HepG2 (cell line): Measurements from ENCODE around the gene HOTAIR. TPM values are rescaled to one million over a fixed set of nuclear protein-coding genes. Genes with fewer than 3 reads are reported as not detected.

Experiments
- ATAC-seq: fragments of 200-7000 bp; cut with Tn5 transposase; 3 replicates; pipeline ENCODE4 v1.9.1; 2020; ENCODE audit warnings: mild to moderate bottlenecking, moderate library complexity
- BruUV-seq: library from RNA; stranded (reverse); fragments of 400-500 nt; replicated peaks from 2 replicates; lab custom pipeline; 2021; lab: Mats Ljungman, UMichigan
- CTCF ChIA-PET: fragments of 300-600 bp; formaldehyde crosslinking; extraction: SDS; loops from one replicate; lab custom pipeline; 2021; ENCODE audit warnings: low total read pairs, inconsistent platforms, low intra/inter-chr PET ratio; lab: Yijun Ruan, JAX
- POLR2A ChIA-PET: fragments of 350-600 bp; sonication (Branson Sonifier 250); formaldehyde crosslinking; loops from one replicate; lab custom pipeline; 2020; ENCODE audit warnings: antibody characterized with exemption, inconsistent platforms; lab: Yijun Ruan, JAX
- DNase-seq: peaks from one replicate; pipeline ENCODE4 v3.0.0-alpha.2; 2015; ENCODE audit warnings: low spot score
- FAIRE-seq: peaks from 3 replicates; lab custom pipeline; 2011; peaks lifted over from hg19 to GRCh38; lab: Jason Lieb, UNC
- H2AFZ ChIP-seq: one replicate; pipeline ENCODE4 v1.6.1; 2011; ENCODE audit warnings: low read length, inconsistent platforms
- H3K27ac ChIP-seq: fragments of 300-600 bp; 3 replicates; pipeline ENCODE4 v1.8.0; 2011; ENCODE audit warnings: mixed run types, mild to moderate bottlenecking, mixed read lengths, low read length, inconsistent platforms; ENCODE audit not compliant: insufficient read depth; ENCODE audit errors: extremely low read length
- H3K27me3 ChIP-seq, 2 experiments: fragments of 200-600 bp in 1 of 2; 2 replicates in 1 of 2; 3 replicates in 1 of 2; pipeline versions ENCODE4 v1.6.0 to v1.8.0; 2011; ENCODE audit warnings: low read length in 2 of 2, mild to moderate bottlenecking in 2 of 2, moderate library complexity in 2 of 2, inconsistent platforms in 1 of 2; ENCODE audit not compliant: insufficient read depth in 2 of 2, control insufficient read depth in 1 of 2
- H3K36me3 ChIP-seq, 2 experiments: fragments of 200-600 bp in 1 of 2; replicated peaks in 1 of 2; 2 replicates in 1 of 2; 3 replicates in 1 of 2; pipeline versions ENCODE4 v1.5.1 to v1.8.0; 2011; ENCODE audit warnings: low read length in 2 of 2, inconsistent platforms in 1 of 2; ENCODE audit not compliant: insufficient read depth in 2 of 2, control insufficient read depth in 1 of 2
- H3K4me1 ChIP-seq: 2 replicates; pipeline ENCODE4 v1.5.1; 2012; ENCODE audit warnings: low read length, inconsistent platforms; ENCODE audit not compliant: insufficient read depth
- H3K4me2 ChIP-seq: 2 replicates; pipeline ENCODE4 v1.6.0; 2011; ENCODE audit warnings: low read depth, low read length, inconsistent platforms
- H3K4me3 ChIP-seq, 3 experiments: fragments of 200-600 bp in 1 of 3; sonication (generic), shearing (Covaris generic) in 1 of 3; replicated peaks in 1 of 3; 2 replicates each; pipeline ENCODE4 v1.5.1; 2011 to 2016; ENCODE audit warnings: low read length in 3 of 3, inconsistent platforms in 2 of 3, low read depth in 2 of 3, mild to moderate bottlenecking in 2 of 3, control low read depth in 1 of 3, mixed read lengths in 1 of 3; ENCODE audit not compliant: insufficient read depth in 1 of 3
- H3K79me2 ChIP-seq: one replicate; pipeline ENCODE4 v1.6.1; 2011; ENCODE audit warnings: low read length, inconsistent platforms; ENCODE audit not compliant: insufficient read depth
- H3K9ac ChIP-seq: 2 replicates; pipeline ENCODE4 v1.6.0; 2011; ENCODE audit warnings: mild to moderate bottlenecking, low read depth, low read length, inconsistent platforms; ENCODE audit not compliant: insufficient read depth
- H3K9me3 ChIP-seq: 2 replicates; pipeline ENCODE4 v1.5.1; 2012; ENCODE audit warnings: mild to moderate bottlenecking, low read length
- H4K20me1 ChIP-seq: 2 replicates; pipeline ENCODE4 v1.6.0; 2011; ENCODE audit warnings: inconsistent platforms, mild to moderate bottlenecking, low read length, moderate library complexity; ENCODE audit not compliant: insufficient read depth
- AKAP8 ChIP-seq: sonication (generic); formaldehyde crosslinking; IDR thresholded peaks from 2 replicates; pipeline ENCODE4 v1.5.1; 2020; ENCODE audit warnings: mild to moderate bottlenecking, missing genetic modification reagents
- FOXA1 ChIP-seq, 2 experiments: fragments of 450-650 bp in 1 of 2; sonication (generic) in 1 of 2; formaldehyde crosslinking in 1 of 2; IDR thresholded peaks; 2 replicates each; pipeline versions ENCODE4 v1.4.0 to v1.6.1; 2016 to 2020; ENCODE audit warnings: missing genetic modification reagents in 1 of 2
- GATA4 ChIP-seq: sonication (generic); IDR thresholded peaks from 2 replicates; pipeline ENCODE4 v1.6.1; 2016; ENCODE audit warnings: antibody characterized with exemption, low read depth, borderline replicate concordance
- RARA ChIP-seq: IDR thresholded peaks from 2 replicates; pipeline ENCODE4 v1.6.1; 2016; ENCODE audit warnings: missing genetic modification reagents, missing compliant biosample characterization
- SRSF9 ChIP-seq: fragments of 200-400 bp; formaldehyde crosslinking; IDR thresholded peaks from 2 replicates; pipeline ENCODE4 v1.6.1; 2018; ENCODE audit warnings: borderline replicate concordance, mild to moderate bottlenecking, low read depth, low read length; ENCODE audit not compliant: insufficient read depth, poor library complexity, severe bottlenecking
- STAG1 ChIP-seq: sonication (generic); formaldehyde crosslinking; IDR thresholded peaks from 2 replicates; pipeline ENCODE4 v1.4.0; 2020; ENCODE audit warnings: missing genetic modification reagents
- YEATS4 ChIP-seq: sonication (generic); formaldehyde crosslinking; IDR thresholded peaks from 2 replicates; pipeline ENCODE4 v1.4.0; 2020; ENCODE audit warnings: missing genetic modification reagents, borderline replicate concordance
- ZFP37 ChIP-seq: sonication (generic); formaldehyde crosslinking; IDR thresholded peaks from 2 replicates; pipeline ENCODE4 v1.4.0; 2020; ENCODE audit warnings: missing genetic modification reagents, borderline replicate concordance
- ZNF556 ChIP-seq: sonication (generic); formaldehyde crosslinking; IDR thresholded peaks from 2 replicates; pipeline ENCODE4 v1.4.0; 2020; ENCODE audit warnings: mild to moderate bottlenecking, missing genetic modification reagents, borderline replicate concordance
- ZNF605 ChIP-seq: sonication (generic); formaldehyde crosslinking; IDR thresholded peaks from 2 replicates; pipeline ENCODE4 v1.8.0; 2022; ENCODE audit warnings: mild to moderate bottlenecking, missing genetic modification reagents
- ZNF652 ChIP-seq: IDR thresholded peaks from 2 replicates; pipeline ENCODE4 v1.6.1; 2016; ENCODE audit warnings: low read depth, borderline replicate concordance
- ZNF704 ChIP-seq: sonication (generic); formaldehyde crosslinking; IDR thresholded peaks from 2 replicates; pipeline ENCODE4 v1.8.1; 2023; ENCODE audit warnings: mild to moderate bottlenecking, inconsistent platforms, moderate library complexity, missing genetic modification reagents, borderline replicate concordance
- WGBS: methylation state at CpG from one replicate; pipeline ENCODE4 v1.1.6; 2017; ENCODE audit warnings: low lambda C conversion rate; 5-methylcytosine and 5-hydroxymethylcytosine counted together
- in situ Hi-C: cut with HindIII; loops from 2 replicates; pipeline ENCODE4 v1.10.0; 2017; ENCODE audit warnings: low pct_unique_long_range_greater_than_20kb; ENCODE audit not compliant: extremely low pct_ligation_motif_present
- intact Hi-C: fragments of 100-400 bp; cut with micrococcal nuclease; formaldehyde crosslinking; loops from one replicate; pipeline ENCODE4 v1.10.0; 2022; ENCODE audit not compliant: unreplicated experiment
- polyA plus RNA-seq, 8 experiments: library from polyadenylated mRNA; depleted of rRNA in 3 of 8; stranded (reverse) in 7 of 8; unstranded in 1 of 8; fragments of >200 nt; fragmentation: Illumina TruSeq in 4 of 8; extraction: Trizol in 4 of 8; gene quantifications; 2 replicates each; pipeline versions ENCODE4 v1.2.1 to v1.2.3, GENCODE V29; 2011 to 2016; ENCODE audit warnings: low read depth in 4 of 8, missing spikeins in 1 of 8, mixed read lengths in 1 of 8; ENCODE audit not compliant: insufficient read depth in 1 of 8
- total RNA-seq, 5 experiments: library from RNA; depleted of rRNA; stranded (reverse); fragments of >200 nt; fragmentation: Illumina TruSeq; extraction: Trizol; gene quantifications; 2 replicates each; pipeline ENCODE4 v1.2.3, GENCODE V29; 2016; ENCODE audit warnings: low read depth in 1 of 5

HOTAIR gene
- total and polyA plus RNA-seq, 2 of the 13 experiments (the other 11 are each of a cell fraction or from before 2014, with no cell fraction given), result not detected

- H3K27ac ChIP-seq, result no peak overlapping the region
- H3K9me3 ChIP-seq, result no peaks in the 10 kb centered on the region
- no peak overlapping the region for H3K4me2 ChIP-seq
- H3K4me1 ChIP-seq, result peaks cover 27% of the 10 kb centered on the region
- DNase-seq, result no peak
- ChIA-PET CTCF (no interaction called here), POLR2A (no interaction called here)
- no peak overlapping the region for H3K4me3 ChIP-seq
- H3K79me2 ChIP-seq, result no peaks in the 10 kb centered on the region
- no TSS peak for BruUV-seq
- in situ Hi-C loops (no loop called here), intact Hi-C loops (no loop called here)
- ATAC-seq, result no peak
- no peak overlapping the region for H2AFZ ChIP-seq
- H3K9ac ChIP-seq, result no peak overlapping the region
- FAIRE-seq, result no peak
- 20% methylated on average over 10 of the region's 10 CpGs for WGBS
- no peaks in the 10 kb centered on the region for H3K36me3 ChIP-seq
- peaks cover 17 to 87% of the 10 kb centered on the region in 2 experiments for H3K27me3 ChIP-seq
- TF ChIP-seq ZNF652 (CRISPR knock-in tag) (peak; percentile 35; the same call in 1 of the 2 replicates), SRSF9 (no peak), STAG1 (CRISPR knock-in tag) (0 out of 2 replicates have a peak, but pooled peaks have one; percentile 12)
- peaks cover 5% of the 10 kb centered on the region; the same call in 1 of the 2 replicates for H4K20me1 ChIP-seq
Measured at GRCh38 chr12:53950437-53950773, 24.3 kb downstream of the HOTAIR start.

GRCh38 chr12:53949631-53950436 is 24.9 kb downstream of the HOTAIR start:
- peaks cover 5% of the 10 kb centered on the region; the same call in 1 of the 2 replicates for H4K20me1 ChIP-seq
- H3K4me2 ChIP-seq, result no peak overlapping the region
- H3K27me3 ChIP-seq, result peaks cover 18 to 90% of the 10 kb centered on the region in 2 experiments
- TF ChIP-seq GATA4 (no peak), ZNF605 (CRISPR knock-in tag) (no peak), YEATS4 (CRISPR knock-in tag) (no peak), FOXA1 (IDR thresholded peaks at IDR 0.05) (no peak), FOXA1 (CRISPR knock-in tag; IDR thresholded peaks at IDR 0.05) (peak; percentile 57), ZNF556 (CRISPR knock-in tag) (no peak), AKAP8 (CRISPR knock-in tag) (no peak), RARA (peak; percentile 84), ZNF704 (CRISPR knock-in tag) (no peak), ZFP37 (CRISPR knock-in tag) (no peak)

More at GRCh38 chr12:53949631-53950436, 24.9 kb downstream of the HOTAIR start:
- in situ Hi-C loops, result loop anchor here (25.0 kb wide), 1 partner anchor 163 kb away; no protein-coding TSS in a partner anchor
- Histone ChIP-seq H3K4me3 (no peak overlapping the region), H3K79me2 (no peaks in the 10 kb centered on the region), H3K9ac (no peak overlapping the region), H3K27ac (no peak overlapping the region), H3K36me3 (no peaks in the 10 kb centered on the region), H3K9me3 (no peaks in the 10 kb centered on the region), H3K4me1 (peaks cover 27% of the 10 kb centered on the region), H2AFZ (no peak overlapping the region)
- FAIRE-seq, result no peak
- peak; percentile 41 for ATAC-seq
- BruUV-seq, result no TSS peak
- 26% methylated on average over 10 of the region's 34 CpGs for WGBS
- POLR2A ChIA-PET, result no interaction called here
- DNase-seq, result peak; percentile 50
- intact Hi-C loops, result no loop called here
- CTCF ChIA-PET, result interaction anchor here (1.7 kb wide), 1 partner anchor 182 kb away, joined by 5 read pairs; no protein-coding TSS in a partner anchor
